Gastrocnemius medialis (tissue), 4 donors: Measurements from ENCODE around the gene OR6V1. TPM values are rescaled to one million over a fixed set of nuclear protein-coding genes. Genes with fewer than 3 reads are reported as not detected.

Source experiments
- ATAC-seq, 2 donors: fragments of 150-250 bp; one replicate each; pipeline ENCODE4 v1.9.1; 2016
- DNase-seq, 2 donors: peaks; one replicate each; pipeline ENCODE4 v3.0.0-alpha.2; 2019
- H3K27ac ChIP-seq, 4 donors: fragments of 200-600 bp; sonication (generic); 1 replicate in 1 of 4; 2 replicates in 3 of 4; pipeline ENCODE4 v1.5.1; 2016 to 2018; ENCODE audit warnings: mild to moderate bottlenecking in 2 of 4, moderate library complexity in 1 of 4
- H3K27me3 ChIP-seq, 3 donors: fragments of 200-600 bp; sonication (generic) in 2 of 3; 1 replicate in 1 of 3; 2 replicates in 2 of 3; pipeline versions ENCODE4 v1.5.1 to v1.6.0; 2016 to 2019; ENCODE audit warnings: mild to moderate bottlenecking in 1 of 3, moderate library complexity in 1 of 3
- H3K36me3 ChIP-seq, 2 donors: fragments of 200-600 bp; sonication (generic) in 1 of 2; one replicate each; pipeline ENCODE4 v1.5.1; 2017 to 2018
- H3K4me1 ChIP-seq, 2 donors: fragments of 200-600 bp; sonication (generic) in 1 of 2; one replicate each; pipeline ENCODE4 v1.5.1; 2016 to 2017; ENCODE audit warnings: mild to moderate bottlenecking in 2 of 2
- H3K4me3 ChIP-seq, 4 donors: fragments of 200-600 bp; sonication (generic) in 3 of 4; 1 replicate in 1 of 4; 2 replicates in 3 of 4; pipeline ENCODE4 v1.5.1; 2016 to 2019; ENCODE audit warnings: mild to moderate bottlenecking in 2 of 4
- H3K9me3 ChIP-seq, 3 donors: fragments of 200-600 bp; sonication (generic) in 2 of 3; 1 replicate in 1 of 3; 2 replicates in 2 of 3; pipeline ENCODE4 v1.5.1; 2016 to 2019
- CTCF ChIP-seq, 5 experiments: fragments of 450-650 bp in 3 of 5; fragments of 200-600 bp in 2 of 5; sonication (generic) in 2 of 5; IDR thresholded peaks in 4 of 5; conservative IDR thresholded peaks in 1 of 5; 1 replicate in 4 of 5; 2 replicates in 1 of 5; pipeline ENCODE4 v1.5.1; 2016 to 2019; ENCODE audit warnings: antibody characterized with exemption in 5 of 5, mild to moderate bottlenecking in 3 of 5, moderate library complexity in 3 of 5
- POLR2A ChIP-seq, 2 donors: fragments of 450-650 bp; IDR thresholded peaks; one replicate each; pipeline ENCODE4 v1.6.1; 2017; ENCODE audit warnings: antibody characterized with exemption in 2 of 2, mild to moderate bottlenecking in 2 of 2, moderate library complexity in 2 of 2
- in situ Hi-C, 4 donors: fragments of 200-750 bp; cut with MboI; loops; one replicate each; pipeline versions ENCODE4 v1.15.0 to v1.8.0; 2017; ENCODE audit warnings: low sequenced_read_pairs in 4 of 4
- intact Hi-C: fragments of 100-400 bp; cut with DNase I; formaldehyde crosslinking; loops from one replicate; pipeline ENCODE4 v1.15.1; 2023; ENCODE audit warnings: low total_unique reads
- total RNA-seq, 4 donors: library from RNA; depleted of rRNA; stranded (reverse); fragments of >200 nt; gene quantifications; one replicate each; pipeline versions ENCODE4 v1.1.0 to v1.2.3, GENCODE V29; 2016

OR6V1 gene
- total RNA-seq, 4 donors from 2014 or later: not detected

- Histone ChIP-seq H3K9me3 (no peaks in the 10 kb centered on the region), H3K27ac (no peak overlapping the region), H3K4me1 (no peaks in the 10 kb centered on the region), H3K36me3 (no peaks in the 10 kb centered on the region), H3K27me3 (no peaks in the 10 kb centered on the region), H3K4me3 (no peak overlapping the region)
- DNase-seq (no peak), ATAC-seq (no peak)
- TF ChIP-seq CTCF (IDR thresholded peaks at IDR 0.05 in 4 of 5, conservative IDR thresholded peaks at IDR 0.05 in 1 of 5) (no peak), POLR2A (IDR thresholded peaks at IDR 0.05) (no peak)
- intact Hi-C loops: no loop called here
- in situ Hi-C loops: no loop called here
These were observed 11.6 kb downstream of the OR6V1 start for GRCh38 chr7:143063741-143064140.

GRCh38 chr7:143068446-143068845 is 16.3 kb downstream of the OR6V1 start:
- in situ Hi-C loops (no loop called here), intact Hi-C loops (no loop called here)
- Histone ChIP-seq H3K9me3 (no peaks in the 10 kb centered on the region), H3K4me3 (no peak overlapping the region), H3K36me3 (no peaks in the 10 kb centered on the region), H3K4me1 (no peaks in the 10 kb centered on the region), H3K27me3 (no peaks in the 10 kb centered on the region), H3K27ac (no peak overlapping the region)
- TF ChIP-seq CTCF (IDR thresholded peaks at IDR 0.05 in 4 of 5, conservative IDR thresholded peaks at IDR 0.05 in 1 of 5) (no peak), POLR2A (IDR thresholded peaks at IDR 0.05) (no peak)
- no peak for DNase-seq
- ATAC-seq: no peak

GRCh38 chr7:143069912-143070500 is 17.9 kb downstream of the OR6V1 start:
- no peak for DNase-seq
- Histone ChIP-seq H3K4me1 (no peaks in the 10 kb centered on the region), H3K9me3 (no peaks in the 10 kb centered on the region), H3K4me3 (no peak overlapping the region), H3K27me3 (no peaks in the 10 kb centered on the region), H3K27ac (no peak overlapping the region), H3K36me3 (no peaks in the 10 kb centered on the region)
- intact Hi-C loops: no loop called here
- TF ChIP-seq CTCF (IDR thresholded peaks at IDR 0.05 in 4 of 5, conservative IDR thresholded peaks at IDR 0.05 in 1 of 5): no peak
- in situ Hi-C loops: no loop called here
- no peak for ATAC-seq

- no peak overlapping the region for H3K27ac ChIP-seq
- H3K9me3 ChIP-seq: no peaks in the 10 kb centered on the region
- in situ Hi-C loops: no loop called here
- TF ChIP-seq POLR2A (IDR thresholded peaks at IDR 0.05) (no peak), CTCF (IDR thresholded peaks at IDR 0.05 in 4 of 5, conservative IDR thresholded peaks at IDR 0.05 in 1 of 5) (no peak)
- H3K36me3 ChIP-seq: no peaks in the 10 kb centered on the region
- H3K27me3 ChIP-seq: no peaks in the 10 kb centered on the region
- no peak for ATAC-seq
- no peaks in the 10 kb centered on the region for H3K4me1 ChIP-seq
- no peak for DNase-seq
- intact Hi-C loops: no loop called here
- no peak overlapping the region for H3K4me3 ChIP-seq
These were observed 21.4 kb downstream of the OR6V1 start for GRCh38 chr7:143073556-143073955.

- Histone ChIP-seq H3K4me3 (no peak overlapping the region), H3K4me1 (no peaks in the 10 kb centered on the region), H3K27me3 (no peaks in the 10 kb centered on the region), H3K27ac (no peak overlapping the region), H3K9me3 (no peaks in the 10 kb centered on the region), H3K36me3 (no peaks in the 10 kb centered on the region)
- in situ Hi-C loops: no loop called here
- DNase-seq (no peak), ATAC-seq (no peak)
- intact Hi-C loops: no loop called here
- TF ChIP-seq CTCF (IDR thresholded peaks at IDR 0.05 in 4 of 5, conservative IDR thresholded peaks at IDR 0.05 in 1 of 5) (no peak), POLR2A (IDR thresholded peaks at IDR 0.05) (no peak)
These were observed 22.0 kb downstream of the OR6V1 start for GRCh38 chr7:143074141-143074540.
